PFSK-1 (cell line): ENCODE results near the gene FIGLA.

Experiments
- FOXP2 ChIP-seq: optimal IDR thresholded peaks from 2 replicates; pipeline ENCODE3; 2011; ENCODE audit warnings: borderline replicate concordance, control low read depth, inconsistent platforms; ENCODE audit not compliant: insufficient read depth; ENCODE audit errors: extremely low read length, extremely low read depth
- POLR2AphosphoS5 ChIP-seq: IDR thresholded peaks from 2 replicates; pipeline ENCODE4 v1.6.1; 2012; ENCODE audit warnings: low read depth, mild to moderate bottlenecking, control low read depth, low read length, moderate library complexity
- SIN3A ChIP-seq: IDR thresholded peaks from 2 replicates; pipeline ENCODE4 v1.6.1; 2012; ENCODE audit warnings: mild to moderate bottlenecking, low read length, moderate library complexity, borderline replicate concordance; ENCODE audit not compliant: insufficient read depth
- TAF1 ChIP-seq: IDR thresholded peaks from 2 replicates; pipeline ENCODE4 v1.6.1; 2012; ENCODE audit warnings: low read length, control low read depth, borderline replicate concordance; ENCODE audit not compliant: insufficient read depth
- TF ChIP-seq, protein P1 (sequence below), 2 experiments: IDR thresholded peaks; 2 replicates each; pipeline versions ENCODE4 v1.6.1 to v1.8.0; 2011 to 2012; ENCODE audit warnings: low read depth in 2 of 2, low read length in 2 of 2, control low read depth in 1 of 2, inconsistent platforms in 1 of 2, mild to moderate bottlenecking in 1 of 2, moderate library complexity in 1 of 2; ENCODE audit not compliant: insufficient read depth in 1 of 2

DNA sequence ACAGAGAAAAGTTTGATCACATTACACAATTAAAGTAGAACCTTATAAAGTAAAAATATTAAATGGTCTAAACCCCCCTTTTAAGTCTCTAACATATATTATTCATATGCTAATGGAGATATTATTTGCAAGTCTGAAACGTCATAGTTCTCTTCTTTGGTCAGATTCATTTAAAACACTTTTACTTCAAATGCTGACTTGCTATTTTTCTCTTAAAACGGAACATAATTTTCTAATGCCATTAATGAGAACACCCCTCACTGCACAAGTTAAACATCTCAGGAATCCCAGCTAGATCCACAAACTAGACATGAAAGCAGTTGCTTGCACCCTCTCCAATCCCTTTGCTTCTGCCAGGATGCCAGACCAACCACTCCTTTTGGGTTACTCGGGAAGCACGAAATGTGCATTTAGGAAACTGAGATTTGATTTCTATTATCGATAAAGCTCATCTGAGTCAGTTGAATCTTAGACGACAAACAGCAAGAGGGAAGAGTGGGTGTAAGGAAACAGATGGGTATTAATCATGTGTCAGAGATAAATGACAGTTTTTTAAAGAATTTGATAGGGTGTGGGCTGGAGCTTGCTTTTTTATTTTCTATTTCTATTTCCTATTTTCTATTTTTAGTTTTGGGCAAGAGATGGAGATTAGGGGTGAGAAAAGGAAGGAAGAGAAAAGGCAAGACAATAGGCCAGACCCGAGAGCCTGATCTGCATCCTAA lies 23.9 kb downstream of the FIGLA start:
- TF ChIP-seq, protein P1, sequence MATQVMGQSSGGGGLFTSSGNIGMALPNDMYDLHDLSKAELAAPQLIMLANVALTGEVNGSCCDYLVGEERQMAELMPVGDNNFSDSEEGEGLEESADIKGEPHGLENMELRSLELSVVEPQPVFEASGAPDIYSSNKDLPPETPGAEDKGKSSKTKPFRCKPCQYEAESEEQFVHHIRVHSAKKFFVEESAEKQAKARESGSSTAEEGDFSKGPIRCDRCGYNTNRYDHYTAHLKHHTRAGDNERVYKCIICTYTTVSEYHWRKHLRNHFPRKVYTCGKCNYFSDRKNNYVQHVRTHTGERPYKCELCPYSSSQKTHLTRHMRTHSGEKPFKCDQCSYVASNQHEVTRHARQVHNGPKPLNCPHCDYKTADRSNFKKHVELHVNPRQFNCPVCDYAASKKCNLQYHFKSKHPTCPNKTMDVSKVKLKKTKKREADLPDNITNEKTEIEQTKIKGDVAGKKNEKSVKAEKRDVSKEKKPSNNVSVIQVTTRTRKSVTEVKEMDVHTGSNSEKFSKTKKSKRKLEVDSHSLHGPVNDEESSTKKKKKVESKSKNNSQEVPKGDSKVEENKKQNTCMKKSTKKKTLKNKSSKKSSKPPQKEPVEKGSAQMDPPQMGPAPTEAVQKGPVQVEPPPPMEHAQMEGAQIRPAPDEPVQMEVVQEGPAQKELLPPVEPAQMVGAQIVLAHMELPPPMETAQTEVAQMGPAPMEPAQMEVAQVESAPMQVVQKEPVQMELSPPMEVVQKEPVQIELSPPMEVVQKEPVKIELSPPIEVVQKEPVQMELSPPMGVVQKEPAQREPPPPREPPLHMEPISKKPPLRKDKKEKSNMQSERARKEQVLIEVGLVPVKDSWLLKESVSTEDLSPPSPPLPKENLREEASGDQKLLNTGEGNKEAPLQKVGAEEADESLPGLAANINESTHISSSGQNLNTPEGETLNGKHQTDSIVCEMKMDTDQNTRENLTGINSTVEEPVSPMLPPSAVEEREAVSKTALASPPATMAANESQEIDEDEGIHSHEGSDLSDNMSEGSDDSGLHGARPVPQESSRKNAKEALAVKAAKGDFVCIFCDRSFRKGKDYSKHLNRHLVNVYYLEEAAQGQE (IDR thresholded peaks at IDR 0.05; ENCODE audit: insufficient read depth in 1 of 2, low read depth in 2 of 2, low read length in 2 of 2) = no peak
- no peak for TF ChIP-seq POLR2AphosphoS5
- no peak for TF ChIP-seq TAF1
- TF ChIP-seq SIN3A = no peak
- no peak for TF ChIP-seq FOXP2
